Measurements from ENCODE around the gene PLVAP. TPM values are rescaled to one million over a fixed set of nuclear protein-coding genes. Genes with fewer than 3 reads are reported as not detected.

The PLVAP gene
- total RNA-seq, 1 experiment from 2014 or later, result 0.08 TPM

DNA sequence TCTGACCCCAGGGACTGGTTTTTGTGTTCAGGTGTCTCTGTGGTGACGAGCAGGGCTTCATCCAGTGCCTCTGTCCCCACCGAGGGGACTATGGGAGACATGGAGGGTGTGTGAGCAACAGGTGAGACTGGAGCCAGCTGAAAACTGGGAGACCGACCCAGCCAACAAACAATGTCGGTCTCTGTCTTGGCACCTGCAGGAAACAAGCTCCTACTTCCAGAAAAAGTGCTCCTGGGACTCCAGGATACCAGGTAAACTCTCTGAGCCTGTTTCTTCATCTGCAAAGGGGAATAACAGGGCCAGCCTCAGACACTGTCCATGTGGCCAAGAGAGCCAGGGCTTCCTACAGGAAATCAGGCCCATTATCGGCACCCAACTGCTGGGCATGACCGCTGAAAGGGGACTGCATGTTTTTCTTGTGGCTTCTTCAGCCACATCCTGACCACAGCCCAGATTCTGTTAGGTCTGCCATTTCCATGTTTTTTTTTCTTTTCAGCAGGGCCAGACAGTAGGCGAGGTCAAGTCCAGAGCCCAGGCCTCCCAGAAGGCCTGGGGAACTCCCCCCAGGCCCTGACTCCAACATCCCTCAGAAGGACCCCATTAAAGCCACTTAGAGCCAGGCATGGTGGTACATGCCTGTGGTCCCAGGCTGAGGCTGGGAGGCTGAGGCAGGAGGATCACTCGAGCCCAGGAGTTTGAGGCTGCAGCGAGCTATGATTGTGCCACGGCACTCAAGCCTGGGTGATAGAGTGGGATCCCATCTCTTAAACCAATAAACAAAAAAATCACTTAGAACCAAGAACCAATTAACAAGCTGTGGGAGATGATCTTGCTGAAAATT is 29.1 kb upstream of the PLVAP start:
- ATAC-seq, result peak; percentile 59
- no peaks in the 10 kb centered on the region for H3K27me3 ChIP-seq (ENCODE audit: control insufficient read depth, insufficient read depth, low read length)
- CTCF ChIA-PET, result no interaction called here
- H3K4me1 ChIP-seq (ENCODE audit: control insufficient read depth, insufficient read depth, low read length), result peaks cover 12% of the 10 kb centered on the region; the same call in 1 of the 2 replicates
- intact Hi-C loops (cut with micrococcal nuclease; ENCODE audit: unreplicated experiment), result no loop called here
- POLR2A ChIA-PET, result interaction anchor here (0.6 kb wide), 1 partner anchor 13 kb away, joined by 3 read pairs; no protein-coding TSS in a partner anchor
- DNase-seq (ENCODE audit: low read depth, low spot score), result no peak
- in situ Hi-C loops (cut with HindIII; ENCODE audit: low pct_unique_long_range_greater_than_20kb, low sequenced_read_pairs), result no loop called here
- H3K9me3 ChIP-seq (ENCODE audit: control insufficient read depth, insufficient read depth, low read depth, low read length), result no peaks in the 10 kb centered on the region
- TF ChIP-seq TCF7L2 (IDR thresholded peaks at IDR 0.05; ENCODE audit: low read depth, low read length) (no peak), POLR2AphosphoS5 (IDR thresholded peaks at IDR 0.05; ENCODE audit: low read depth, low read length) (no peak; the same call in 1 of the 2 replicates), SIN3A (IDR thresholded peaks at IDR 0.05; ENCODE audit: borderline replicate concordance, insufficient read depth, low read depth, low read length) (no peak)
- TF ChIP-seq, protein P1, sequence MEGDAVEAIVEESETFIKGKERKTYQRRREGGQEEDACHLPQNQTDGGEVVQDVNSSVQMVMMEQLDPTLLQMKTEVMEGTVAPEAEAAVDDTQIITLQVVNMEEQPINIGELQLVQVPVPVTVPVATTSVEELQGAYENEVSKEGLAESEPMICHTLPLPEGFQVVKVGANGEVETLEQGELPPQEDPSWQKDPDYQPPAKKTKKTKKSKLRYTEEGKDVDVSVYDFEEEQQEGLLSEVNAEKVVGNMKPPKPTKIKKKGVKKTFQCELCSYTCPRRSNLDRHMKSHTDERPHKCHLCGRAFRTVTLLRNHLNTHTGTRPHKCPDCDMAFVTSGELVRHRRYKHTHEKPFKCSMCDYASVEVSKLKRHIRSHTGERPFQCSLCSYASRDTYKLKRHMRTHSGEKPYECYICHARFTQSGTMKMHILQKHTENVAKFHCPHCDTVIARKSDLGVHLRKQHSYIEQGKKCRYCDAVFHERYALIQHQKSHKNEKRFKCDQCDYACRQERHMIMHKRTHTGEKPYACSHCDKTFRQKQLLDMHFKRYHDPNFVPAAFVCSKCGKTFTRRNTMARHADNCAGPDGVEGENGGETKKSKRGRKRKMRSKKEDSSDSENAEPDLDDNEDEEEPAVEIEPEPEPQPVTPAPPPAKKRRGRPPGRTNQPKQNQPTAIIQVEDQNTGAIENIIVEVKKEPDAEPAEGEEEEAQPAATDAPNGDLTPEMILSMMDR (IDR thresholded peaks at IDR 0.05), result no peak
- TF ChIP-seq, protein P2, sequence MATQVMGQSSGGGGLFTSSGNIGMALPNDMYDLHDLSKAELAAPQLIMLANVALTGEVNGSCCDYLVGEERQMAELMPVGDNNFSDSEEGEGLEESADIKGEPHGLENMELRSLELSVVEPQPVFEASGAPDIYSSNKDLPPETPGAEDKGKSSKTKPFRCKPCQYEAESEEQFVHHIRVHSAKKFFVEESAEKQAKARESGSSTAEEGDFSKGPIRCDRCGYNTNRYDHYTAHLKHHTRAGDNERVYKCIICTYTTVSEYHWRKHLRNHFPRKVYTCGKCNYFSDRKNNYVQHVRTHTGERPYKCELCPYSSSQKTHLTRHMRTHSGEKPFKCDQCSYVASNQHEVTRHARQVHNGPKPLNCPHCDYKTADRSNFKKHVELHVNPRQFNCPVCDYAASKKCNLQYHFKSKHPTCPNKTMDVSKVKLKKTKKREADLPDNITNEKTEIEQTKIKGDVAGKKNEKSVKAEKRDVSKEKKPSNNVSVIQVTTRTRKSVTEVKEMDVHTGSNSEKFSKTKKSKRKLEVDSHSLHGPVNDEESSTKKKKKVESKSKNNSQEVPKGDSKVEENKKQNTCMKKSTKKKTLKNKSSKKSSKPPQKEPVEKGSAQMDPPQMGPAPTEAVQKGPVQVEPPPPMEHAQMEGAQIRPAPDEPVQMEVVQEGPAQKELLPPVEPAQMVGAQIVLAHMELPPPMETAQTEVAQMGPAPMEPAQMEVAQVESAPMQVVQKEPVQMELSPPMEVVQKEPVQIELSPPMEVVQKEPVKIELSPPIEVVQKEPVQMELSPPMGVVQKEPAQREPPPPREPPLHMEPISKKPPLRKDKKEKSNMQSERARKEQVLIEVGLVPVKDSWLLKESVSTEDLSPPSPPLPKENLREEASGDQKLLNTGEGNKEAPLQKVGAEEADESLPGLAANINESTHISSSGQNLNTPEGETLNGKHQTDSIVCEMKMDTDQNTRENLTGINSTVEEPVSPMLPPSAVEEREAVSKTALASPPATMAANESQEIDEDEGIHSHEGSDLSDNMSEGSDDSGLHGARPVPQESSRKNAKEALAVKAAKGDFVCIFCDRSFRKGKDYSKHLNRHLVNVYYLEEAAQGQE (IDR thresholded peaks at IDR 0.05; ENCODE audit: insufficient read depth in 1 of 2, low read depth in 2 of 2, low read length in 1 of 2), result no peak
- TSS peak; percentile 96 for BruUV-seq (replicated peaks)
- peak overlapping the region; percentile 77 for H3K27ac ChIP-seq (ENCODE audit: low read length)
- peak overlapping the region; percentile 12 to 39 for H3K4me3 ChIP-seq (ENCODE audit: low read depth in 2 of 2, low read length in 2 of 2)
- H3K36me3 ChIP-seq (ENCODE audit: control insufficient read depth, insufficient read depth, low read length), result no peaks in the 10 kb centered on the region

DNA sequence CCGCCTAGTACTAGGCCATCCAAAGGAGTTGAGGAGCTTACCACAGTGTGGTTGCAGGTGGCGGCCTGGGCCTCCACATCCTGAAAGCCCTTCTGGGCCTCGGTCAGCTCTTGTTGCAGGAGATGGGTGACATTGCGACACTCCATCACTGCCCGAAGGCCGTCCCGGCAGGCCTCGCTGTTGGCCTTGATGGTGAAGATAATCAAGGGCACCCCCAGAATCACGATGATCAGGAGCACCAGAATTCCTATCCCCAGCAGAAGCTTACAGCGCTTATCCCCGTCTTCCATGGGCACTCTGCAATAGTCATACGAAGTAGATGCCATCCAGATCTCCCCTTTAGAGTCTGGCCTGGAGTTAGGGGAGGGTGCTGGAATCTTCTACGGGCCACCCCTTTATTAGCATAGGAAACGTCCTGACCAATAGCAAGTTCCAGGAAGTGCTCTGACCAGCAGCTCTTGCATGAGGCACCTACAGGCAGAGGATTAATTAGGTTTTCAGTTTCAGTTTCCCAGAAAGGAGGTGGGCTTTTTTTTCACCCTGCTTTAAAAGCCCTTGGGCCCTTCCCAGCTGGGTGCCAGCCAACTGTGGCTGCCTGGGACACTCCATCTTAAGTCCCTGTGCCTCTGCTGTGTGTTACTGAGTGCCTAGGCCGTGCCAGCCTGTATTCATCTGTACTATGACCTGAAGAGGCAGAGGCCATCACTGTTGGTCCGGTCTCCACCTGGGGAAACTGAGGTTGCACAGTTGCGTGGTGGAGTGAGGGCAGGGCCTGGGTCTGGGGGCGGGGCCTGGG is 28.3 kb upstream of the PLVAP start, which contains the start of gene BST2:
TSS of gene BST2 (minus strand) at position 381 of the 796 bp plus-strand sequence. CDS start at position 326, 55 bp downstream.
- ChIA-PET CTCF (interaction anchor here (0.5 kb wide), 1 partner anchor 283 kb away, joined by 5 read pairs; the partner anchor contains the start of gene UNC13A), POLR2A (interaction anchor here (0.6 kb wide), 1 partner anchor 105 kb away, joined by 9 read pairs; no protein-coding TSS in a partner anchor)
- peak; percentile 77 for ATAC-seq
- no peaks in the 10 kb centered on the region for H3K27me3 ChIP-seq (ENCODE audit: control insufficient read depth, insufficient read depth, low read length)
- peaks cover 12% of the 10 kb centered on the region; the same call in 1 of the 2 replicates for H3K4me1 ChIP-seq (ENCODE audit: control insufficient read depth, insufficient read depth, low read length)
- no peaks in the 10 kb centered on the region for H3K9me3 ChIP-seq (ENCODE audit: control insufficient read depth, insufficient read depth, low read depth, low read length)
- peak within 1 kb of the TSS; percentile 12 to 39 for H3K4me3 ChIP-seq (ENCODE audit: low read depth in 2 of 2, low read length in 2 of 2)
- TF ChIP-seq SIN3A (IDR thresholded peaks at IDR 0.05; ENCODE audit: borderline replicate concordance, insufficient read depth, low read depth, low read length) (no peak), POLR2AphosphoS5 (IDR thresholded peaks at IDR 0.05; ENCODE audit: low read depth, low read length) (peak; percentile 58), TCF7L2 (IDR thresholded peaks at IDR 0.05; ENCODE audit: low read depth, low read length) (no peak)
- TF ChIP-seq, protein P1 (IDR thresholded peaks at IDR 0.05), result no peak
- TF ChIP-seq, protein P2 (IDR thresholded peaks at IDR 0.05; ENCODE audit: insufficient read depth in 1 of 2, low read depth in 2 of 2, low read length in 1 of 2), result no peak
- in situ Hi-C loops (cut with HindIII; ENCODE audit: low pct_unique_long_range_greater_than_20kb, low sequenced_read_pairs) (no loop called here), intact Hi-C loops (cut with micrococcal nuclease; ENCODE audit: unreplicated experiment) (no loop called here)
- no TSS peak for BruUV-seq (replicated peaks)
- no peaks in the 10 kb centered on the region for H3K36me3 ChIP-seq (ENCODE audit: control insufficient read depth, insufficient read depth, low read length)
- DNase-seq (ENCODE audit: low read depth, low spot score), result no peak
- H3K27ac ChIP-seq (ENCODE audit: low read length), result peak within 1 kb of the TSS; percentile 77
